GM19035 (cell line): ENCODE data around the gene TRANK1.
A peak's percentile ranks its signal among the peaks of the same experiment; 100 is the strongest.
"Not testable (repeated sequence)": the region's sequence is repeated elsewhere in the genome, so short reads cannot be mapped to it uniquely, and the experiment has no call there.

ENCODE experiments used
- ATAC-seq: cut with Tn5 transposase; IDR thresholded peaks from one replicate; pipeline ENCODE4 v1.9.1; 2021; ENCODE audit not compliant: unreplicated experiment

TRANK1 gene

GRCh38 chr3:36923523-36923943 is 21.3 kb downstream of the TRANK1 start:
- no peak for ATAC-seq

GRCh38 chr3:36920884-36921567 is 23.8 kb downstream of the TRANK1 start:
- ATAC-seq: no peak

GRCh38 chr3:36919439-36920160 is 25.3 kb downstream of the TRANK1 start:
- no peak for ATAC-seq

- peak; percentile 84 for ATAC-seq
These were observed 26.8 kb downstream of the TRANK1 start for GRCh38 chr3:36918050-36918449.

GRCh38 chr3:36911990-36912804 is 32.7 kb downstream of the TRANK1 start:
- peak; percentile 94 for ATAC-seq

- ATAC-seq: no peak
These were observed 35.2 kb downstream of the TRANK1 start for GRCh38 chr3:36909666-36910065.

GRCh38 chr3:36909181-36909580 is 35.7 kb downstream of the TRANK1 start:
- no peak for ATAC-seq

GRCh38 chr3:36908647-36909180 is 36.1 kb downstream of the TRANK1 start:
- ATAC-seq: no peak

GRCh38 chr3:36907911-36908646 is 36.8 kb downstream of the TRANK1 start:
- peak; percentile 25 for ATAC-seq

- no peak for ATAC-seq
These were observed 38.2 kb downstream of the TRANK1 start for GRCh38 chr3:36906504-36907149.

- no peak for ATAC-seq
These were observed 39.3 kb downstream of the TRANK1 start for GRCh38 chr3:36905545-36905944.

- no peak for ATAC-seq
These were observed 40.2 kb downstream of the TRANK1 start for GRCh38 chr3:36904641-36905040.

GRCh38 chr3:36904065-36904464 is 40.8 kb downstream of the TRANK1 start:
- ATAC-seq: not testable (repeated sequence)

- ATAC-seq: no peak
These were observed 41.6 kb downstream of the TRANK1 start for GRCh38 chr3:36903119-36903882.

- no peak for ATAC-seq
These were observed 43.3 kb downstream of the TRANK1 start for GRCh38 chr3:36901588-36901987.

- ATAC-seq: no peak
These were observed 44.1 kb downstream of the TRANK1 start for GRCh38 chr3:36900474-36901443.

GRCh38 chr3:36895496-36896409 is 49.1 kb downstream of the TRANK1 start:
- no peak for ATAC-seq
